ENCODE measurements around the gene TMEM132C. TPM values are rescaled to one million over a fixed set of nuclear protein-coding genes. Genes with fewer than 3 reads are reported as not detected.

TMEM132C gene
- polyA plus RNA-seq, 2 of the 4 experiments (the other 2 are of a cell fraction), result not detected

GRCh38 chr12:128754275-128754674 is 487.3 kb downstream of the TMEM132C start (continued):
- TF ChIP-seq, protein P1, sequence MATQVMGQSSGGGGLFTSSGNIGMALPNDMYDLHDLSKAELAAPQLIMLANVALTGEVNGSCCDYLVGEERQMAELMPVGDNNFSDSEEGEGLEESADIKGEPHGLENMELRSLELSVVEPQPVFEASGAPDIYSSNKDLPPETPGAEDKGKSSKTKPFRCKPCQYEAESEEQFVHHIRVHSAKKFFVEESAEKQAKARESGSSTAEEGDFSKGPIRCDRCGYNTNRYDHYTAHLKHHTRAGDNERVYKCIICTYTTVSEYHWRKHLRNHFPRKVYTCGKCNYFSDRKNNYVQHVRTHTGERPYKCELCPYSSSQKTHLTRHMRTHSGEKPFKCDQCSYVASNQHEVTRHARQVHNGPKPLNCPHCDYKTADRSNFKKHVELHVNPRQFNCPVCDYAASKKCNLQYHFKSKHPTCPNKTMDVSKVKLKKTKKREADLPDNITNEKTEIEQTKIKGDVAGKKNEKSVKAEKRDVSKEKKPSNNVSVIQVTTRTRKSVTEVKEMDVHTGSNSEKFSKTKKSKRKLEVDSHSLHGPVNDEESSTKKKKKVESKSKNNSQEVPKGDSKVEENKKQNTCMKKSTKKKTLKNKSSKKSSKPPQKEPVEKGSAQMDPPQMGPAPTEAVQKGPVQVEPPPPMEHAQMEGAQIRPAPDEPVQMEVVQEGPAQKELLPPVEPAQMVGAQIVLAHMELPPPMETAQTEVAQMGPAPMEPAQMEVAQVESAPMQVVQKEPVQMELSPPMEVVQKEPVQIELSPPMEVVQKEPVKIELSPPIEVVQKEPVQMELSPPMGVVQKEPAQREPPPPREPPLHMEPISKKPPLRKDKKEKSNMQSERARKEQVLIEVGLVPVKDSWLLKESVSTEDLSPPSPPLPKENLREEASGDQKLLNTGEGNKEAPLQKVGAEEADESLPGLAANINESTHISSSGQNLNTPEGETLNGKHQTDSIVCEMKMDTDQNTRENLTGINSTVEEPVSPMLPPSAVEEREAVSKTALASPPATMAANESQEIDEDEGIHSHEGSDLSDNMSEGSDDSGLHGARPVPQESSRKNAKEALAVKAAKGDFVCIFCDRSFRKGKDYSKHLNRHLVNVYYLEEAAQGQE (IDR thresholded peaks at IDR 0.05), result no peak

DNA sequence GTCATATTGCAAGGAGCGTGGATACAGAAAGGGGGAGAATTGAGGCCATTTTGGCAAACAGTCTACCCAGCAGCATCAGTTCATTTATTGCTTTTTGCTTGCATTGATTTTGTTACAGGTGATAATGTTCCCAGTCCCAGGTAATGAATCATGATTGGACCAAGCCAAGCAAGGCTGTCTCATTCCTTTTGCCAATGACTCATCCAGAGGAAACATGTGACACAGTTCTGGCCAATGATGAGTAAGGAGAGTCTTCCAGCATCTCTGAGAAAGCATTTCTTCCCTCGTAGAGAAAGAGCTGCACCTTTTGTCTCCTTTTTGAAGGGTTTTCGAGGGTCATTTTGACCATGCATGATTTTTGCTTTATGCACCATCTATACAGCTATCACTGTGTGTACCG is 488.6 kb downstream of the TMEM132C start:
- no peak for DNase-seq (ENCODE audit: low read depth in 1 of 2, low spot score in 1 of 2)
- no peak overlapping the region for H3K4me2 ChIP-seq
- WGBS (ENCODE audit: missing lambda C conversion rate), result 8% methylated on average over 4 of the region's 4 CpGs
- no peaks in the 10 kb centered on the region for H3K4me1 ChIP-seq
- ATAC-seq, result no peak
- ChIA-PET POLR2A (no interaction called here), CTCF (no interaction called here)
- no peak overlapping the region for H3K27ac ChIP-seq
- TF ChIP-seq TFCP2L1 (CRISPR knock-in tag; IDR thresholded peaks at IDR 0.05), result no peak
- TF ChIP-seq EHMT2 (IDR thresholded peaks at IDR 0.05; ENCODE audit: low read depth), result no peak
- TF ChIP-seq, protein P2, sequence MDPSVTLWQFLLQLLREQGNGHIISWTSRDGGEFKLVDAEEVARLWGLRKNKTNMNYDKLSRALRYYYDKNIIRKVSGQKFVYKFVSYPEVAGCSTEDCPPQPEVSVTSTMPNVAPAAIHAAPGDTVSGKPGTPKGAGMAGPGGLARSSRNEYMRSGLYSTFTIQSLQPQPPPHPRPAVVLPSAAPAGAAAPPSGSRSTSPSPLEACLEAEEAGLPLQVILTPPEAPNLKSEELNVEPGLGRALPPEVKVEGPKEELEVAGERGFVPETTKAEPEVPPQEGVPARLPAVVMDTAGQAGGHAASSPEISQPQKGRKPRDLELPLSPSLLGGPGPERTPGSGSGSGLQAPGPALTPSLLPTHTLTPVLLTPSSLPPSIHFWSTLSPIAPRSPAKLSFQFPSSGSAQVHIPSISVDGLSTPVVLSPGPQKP (IDR thresholded peaks at IDR 0.05; ENCODE audit: low read depth, low read length), result no peak
- TF ChIP-seq PBX3 (IDR thresholded peaks at IDR 0.05), result no peak
- no peak for TF ChIP-seq EHF (CRISPR knock-in tag; IDR thresholded peaks at IDR 0.05)
- TF ChIP-seq CTCF (IDR thresholded peaks at IDR 0.05), result no peak
- no peak for TF ChIP-seq NFE2L2 (conservative IDR thresholded peaks at IDR 0.05; ENCODE audit: low read length)
- no peak for TF ChIP-seq ZFP36 (IDR thresholded peaks at IDR 0.05; ENCODE audit: borderline replicate concordance, partially characterized antibody)
- TF ChIP-seq KDM1A (IDR thresholded peaks at IDR 0.05; ENCODE audit: low read depth), result no peak
- TF ChIP-seq POLR2AphosphoS2 (conservative IDR thresholded peaks at IDR 0.05; ENCODE audit: low read length), result no peak
- no peak for TF ChIP-seq CBX8 (IDR thresholded peaks at IDR 0.05)
- TF ChIP-seq ESRRA (IDR thresholded peaks at IDR 0.05; ENCODE audit: borderline replicate concordance, low read length), result no peak
- H3K9me3 ChIP-seq, result no peaks in the 10 kb centered on the region
- FAIRE-seq, result no peak
- no peak overlapping the region for H3K4me3 ChIP-seq

Small RNAs within 50 kb of the gene (small RNA-seq; reads per million reads assigned to genes)
- gene MIR3612 (0 reads per million in 6 experiments), gene MIR4419B (0 reads per million in 6 experiments)
